ENCODE measurements around the gene SPDYE6.
"Not testable (repeated sequence)": the region's sequence is repeated elsewhere in the genome, so short reads cannot be mapped to it uniquely, and the experiment has no call there.

Gene SPDYE6

GRCh38 chr7:102356344-102356743 is at the start of gene SPDYE6:
SPDYE6 (minus strand) TSS chr7:102356444; CDS start chr7:102356023, 421 bp downstream.
- H3K9me3 ChIP-seq (ENCODE audit: control insufficient read depth, insufficient read depth, low read length); H3K36me3 ChIP-seq (ENCODE audit: control insufficient read depth, insufficient read depth, low read length); H3K4me3 ChIP-seq (ENCODE audit: low read depth, low read length); H3K9ac ChIP-seq (ENCODE audit: low read depth, low read length); H3K27ac ChIP-seq (ENCODE audit: low read depth, low read length); H3K4me1 ChIP-seq (ENCODE audit: control insufficient read depth, insufficient read depth, low read length); H3K27me3 ChIP-seq (ENCODE audit: control insufficient read depth, insufficient read depth, low read length): not testable (repeated sequence)

GRCh38 chr7:102404862-102405188 is 48.6 kb upstream of the SPDYE6 start:
- H3K4me3 ChIP-seq (ENCODE audit: low read depth, low read length); H3K9ac ChIP-seq (ENCODE audit: low read depth, low read length); H3K4me1 ChIP-seq (ENCODE audit: control insufficient read depth, insufficient read depth, low read length); H3K27me3 ChIP-seq (ENCODE audit: control insufficient read depth, insufficient read depth, low read length); H3K27ac ChIP-seq (ENCODE audit: low read depth, low read length); H3K9me3 ChIP-seq (ENCODE audit: control insufficient read depth, insufficient read depth, low read length): not testable (repeated sequence)
- peaks cover 86% of the 10 kb centered on the region for H3K36me3 ChIP-seq (ENCODE audit: control insufficient read depth, insufficient read depth, low read length)

- no peak overlapping the region for H3K9ac ChIP-seq (ENCODE audit: low read depth, low read length)
- peaks cover 86% of the 10 kb centered on the region for H3K36me3 ChIP-seq (ENCODE audit: control insufficient read depth, insufficient read depth, low read length)
- no peaks in the 10 kb centered on the region for H3K4me1 ChIP-seq (ENCODE audit: control insufficient read depth, insufficient read depth, low read length)
- H3K27ac ChIP-seq (ENCODE audit: low read depth, low read length): no peak overlapping the region
- no peaks in the 10 kb centered on the region for H3K9me3 ChIP-seq (ENCODE audit: control insufficient read depth, insufficient read depth, low read length)
- no peak overlapping the region for H3K4me3 ChIP-seq (ENCODE audit: low read depth, low read length)
- no peaks in the 10 kb centered on the region for H3K27me3 ChIP-seq (ENCODE audit: control insufficient read depth, insufficient read depth, low read length)
Observed at GRCh38 chr7:102404005-102404861, 48.0 kb upstream of the SPDYE6 start.

GRCh38 chr7:102403563-102403962 is 47.3 kb upstream of the SPDYE6 start:
- Histone ChIP-seq H3K27me3 (ENCODE audit: control insufficient read depth, insufficient read depth, low read length) (no peaks in the 10 kb centered on the region), H3K9me3 (ENCODE audit: control insufficient read depth, insufficient read depth, low read length) (no peaks in the 10 kb centered on the region), H3K4me1 (ENCODE audit: control insufficient read depth, insufficient read depth, low read length) (no peaks in the 10 kb centered on the region), H3K9ac (ENCODE audit: low read depth, low read length) (no peak overlapping the region), H3K36me3 (ENCODE audit: control insufficient read depth, insufficient read depth, low read length) (peaks cover 89% of the 10 kb centered on the region), H3K4me3 (ENCODE audit: low read depth, low read length) (no peak overlapping the region), H3K27ac (ENCODE audit: low read depth, low read length) (no peak overlapping the region)

- Histone ChIP-seq H3K27me3 (ENCODE audit: control insufficient read depth, insufficient read depth, low read length) (no peaks in the 10 kb centered on the region), H3K4me1 (ENCODE audit: control insufficient read depth, insufficient read depth, low read length) (0 out of 2 replicates have a peak, but pooled peaks cover 2% of the 10 kb centered on the region), H3K36me3 (ENCODE audit: control insufficient read depth, insufficient read depth, low read length) (peaks cover 58% of the 10 kb centered on the region), H3K9me3 (ENCODE audit: control insufficient read depth, insufficient read depth, low read length) (no peaks in the 10 kb centered on the region), H3K9ac (ENCODE audit: low read depth, low read length) (no peak overlapping the region), H3K4me3 (ENCODE audit: low read depth, low read length) (no peak overlapping the region), H3K27ac (ENCODE audit: low read depth, low read length) (no peak overlapping the region)
Observed at GRCh38 chr7:102400360-102400759, 44.1 kb upstream of the SPDYE6 start.

GRCh38 chr7:102398543-102398942 is 42.3 kb upstream of the SPDYE6 start:
- Histone ChIP-seq H3K36me3 (ENCODE audit: control insufficient read depth, insufficient read depth, low read length) (peaks cover 48% of the 10 kb centered on the region), H3K27me3 (ENCODE audit: control insufficient read depth, insufficient read depth, low read length) (no peaks in the 10 kb centered on the region), H3K9ac (ENCODE audit: low read depth, low read length) (no peak overlapping the region), H3K4me3 (ENCODE audit: low read depth, low read length) (no peak overlapping the region), H3K4me1 (ENCODE audit: control insufficient read depth, insufficient read depth, low read length) (0 out of 2 replicates have a peak, but pooled peaks cover 2% of the 10 kb centered on the region), H3K9me3 (ENCODE audit: control insufficient read depth, insufficient read depth, low read length) (no peaks in the 10 kb centered on the region), H3K27ac (ENCODE audit: low read depth, low read length) (no peak overlapping the region)

GRCh38 chr7:102396710-102397019 is 40.4 kb upstream of the SPDYE6 start:
- peaks cover 45% of the 10 kb centered on the region for H3K36me3 ChIP-seq (ENCODE audit: control insufficient read depth, insufficient read depth, low read length)
- H3K27me3 ChIP-seq (ENCODE audit: control insufficient read depth, insufficient read depth, low read length): no peaks in the 10 kb centered on the region

GRCh38 chr7:102395873-102396709 is 39.8 kb upstream of the SPDYE6 start, which contains the start of gene PRKRIP1:
PRKRIP1 (plus strand) TSS chr7:102396363; CDS start chr7:102396412, 49 bp downstream.
- H3K4me3 ChIP-seq (ENCODE audit: low read depth, low read length): peak within 1 kb of the TSS; percentile 94
- H3K27me3 ChIP-seq (ENCODE audit: control insufficient read depth, insufficient read depth, low read length): no peaks in the 10 kb centered on the region
- peak within 1 kb of the TSS; percentile 94 for H3K9ac ChIP-seq (ENCODE audit: low read depth, low read length)
- H3K9me3 ChIP-seq (ENCODE audit: control insufficient read depth, insufficient read depth, low read length): no peaks in the 10 kb centered on the region
- peaks cover 43% of the 10 kb centered on the region for H3K36me3 ChIP-seq (ENCODE audit: control insufficient read depth, insufficient read depth, low read length)
- peak within 1 kb of the TSS; percentile 97 for H3K27ac ChIP-seq (ENCODE audit: low read depth, low read length)
- H3K4me1 ChIP-seq (ENCODE audit: control insufficient read depth, insufficient read depth, low read length): 0 out of 2 replicates have a peak, but pooled peaks cover 2% of the 10 kb centered on the region

More at GRCh38 chr7:102396710-102397019, 40.4 kb upstream of the SPDYE6 start:
- peak overlapping the region; percentile 97 for H3K27ac ChIP-seq (ENCODE audit: low read depth, low read length)
- H3K4me1 ChIP-seq (ENCODE audit: control insufficient read depth, insufficient read depth, low read length): 0 out of 2 replicates have a peak, but pooled peaks cover 2% of the 10 kb centered on the region
- peak overlapping the region; percentile 94 for H3K9ac ChIP-seq (ENCODE audit: low read depth, low read length)
- H3K9me3 ChIP-seq (ENCODE audit: control insufficient read depth, insufficient read depth, low read length): no peaks in the 10 kb centered on the region
- H3K4me3 ChIP-seq (ENCODE audit: low read depth, low read length): peak overlapping the region; percentile 94

- peak overlapping the region; percentile 81 for H3K9ac ChIP-seq (ENCODE audit: low read depth, low read length)
- H3K36me3 ChIP-seq (ENCODE audit: control insufficient read depth, insufficient read depth, low read length): peaks cover 37% of the 10 kb centered on the region
- peak overlapping the region; percentile 94 for H3K4me3 ChIP-seq (ENCODE audit: low read depth, low read length)
- no peaks in the 10 kb centered on the region for H3K27me3 ChIP-seq (ENCODE audit: control insufficient read depth, insufficient read depth, low read length)
- peak overlapping the region; percentile 97 for H3K27ac ChIP-seq (ENCODE audit: low read depth, low read length)
- 0 out of 2 replicates have a peak, but pooled peaks cover 2% of the 10 kb centered on the region for H3K4me1 ChIP-seq (ENCODE audit: control insufficient read depth, insufficient read depth, low read length)
- H3K9me3 ChIP-seq (ENCODE audit: control insufficient read depth, insufficient read depth, low read length): no peaks in the 10 kb centered on the region
Observed at GRCh38 chr7:102395592-102395872, 39.3 kb upstream of the SPDYE6 start.

- H3K9me3 ChIP-seq (ENCODE audit: control insufficient read depth, insufficient read depth, low read length): no peaks in the 10 kb centered on the region
- H3K27me3 ChIP-seq (ENCODE audit: control insufficient read depth, insufficient read depth, low read length): no peaks in the 10 kb centered on the region
- no peak overlapping the region for H3K4me3 ChIP-seq (ENCODE audit: low read depth, low read length)
- 0 out of 2 replicates have a peak, but pooled peaks cover 2% of the 10 kb centered on the region for H3K4me1 ChIP-seq (ENCODE audit: control insufficient read depth, insufficient read depth, low read length)
- no peak overlapping the region for H3K27ac ChIP-seq (ENCODE audit: low read depth, low read length)
- no peak overlapping the region for H3K9ac ChIP-seq (ENCODE audit: low read depth, low read length)
- peaks cover 17% of the 10 kb centered on the region for H3K36me3 ChIP-seq (ENCODE audit: control insufficient read depth, insufficient read depth, low read length)
Observed at GRCh38 chr7:102393467-102393866, 37.2 kb upstream of the SPDYE6 start.

- H3K9me3 ChIP-seq (ENCODE audit: control insufficient read depth, insufficient read depth, low read length): no peaks in the 10 kb centered on the region
- H3K4me1 ChIP-seq (ENCODE audit: control insufficient read depth, insufficient read depth, low read length): 0 out of 2 replicates have a peak, but pooled peaks cover 2% of the 10 kb centered on the region
- no peak overlapping the region for H3K4me3 ChIP-seq (ENCODE audit: low read depth, low read length)
- H3K27ac ChIP-seq (ENCODE audit: low read depth, low read length): no peak overlapping the region
- no peak overlapping the region for H3K9ac ChIP-seq (ENCODE audit: low read depth, low read length)
- no peaks in the 10 kb centered on the region for H3K27me3 ChIP-seq (ENCODE audit: control insufficient read depth, insufficient read depth, low read length)
- H3K36me3 ChIP-seq (ENCODE audit: control insufficient read depth, insufficient read depth, low read length): peaks cover 17% of the 10 kb centered on the region
Observed at GRCh38 chr7:102392330-102392729, 36.1 kb upstream of the SPDYE6 start.
